Adrenal gland (tissue), 12 donors: ENCODE results near the gene FUT4. TPM values are rescaled to one million over a fixed set of nuclear protein-coding genes. Genes with fewer than 3 reads are reported as not detected.
"Not testable (repeated sequence)": the region's sequence is repeated elsewhere in the genome, so short reads cannot be mapped to it uniquely, and the experiment has no call there.

Experiments
- DNase-seq, 7 donors: peaks; one replicate each; pipeline ENCODE4 v3.0.0-alpha.2; 2019 to 2020
- H3K27ac ChIP-seq, 5 donors: fragments of 200-600 bp; sonication (generic) in 4 of 5; 1 replicate in 3 of 5; 2 replicates in 2 of 5; pipeline versions ENCODE4 v1.5.1 to v1.8.0; 2016 to 2020; ENCODE audit warnings: mild to moderate bottlenecking in 1 of 5
- H3K27me3 ChIP-seq: fragments of 200-600 bp; 2 replicates; pipeline ENCODE4 v1.8.0; 2021
- H3K36me3 ChIP-seq, 2 donors: fragments of 200-600 bp; replicated peaks in 1 of 2; 1 replicate in 1 of 2; 2 replicates in 1 of 2; pipeline versions ENCODE4 v1.5.1 to v1.8.0; 2018 to 2022
- H3K4me1 ChIP-seq, 2 donors: fragments of 200-600 bp; replicated peaks in 1 of 2; 1 replicate in 1 of 2; 2 replicates in 1 of 2; pipeline versions ENCODE4 v1.5.1 to v1.8.0; 2018 to 2021
- H3K4me3 ChIP-seq, 4 donors: fragments of 200-600 bp; sonication (generic) in 3 of 4; one replicate each; pipeline ENCODE4 v1.5.1; 2016 to 2018
- H3K9me3 ChIP-seq, 3 donors: fragments of 200-600 bp; sonication (generic) in 1 of 3; replicated peaks in 1 of 3; 1 replicate in 2 of 3; 2 replicates in 1 of 3; pipeline versions ENCODE4 v1.5.1 to v1.8.0; 2016 to 2021
- CTCF ChIP-seq, 6 experiments: fragments of 450-650 bp in 4 of 6; fragments of 200-600 bp in 2 of 6; sonication (generic) in 1 of 6; IDR thresholded peaks; 1 replicate in 5 of 6; 2 replicates in 1 of 6; pipeline versions ENCODE4 v1.5.1 to v1.8.0; 2016 to 2021; ENCODE audit warnings: antibody characterized with exemption in 6 of 6, mild to moderate bottlenecking in 2 of 6, moderate library complexity in 1 of 6
- POLR2A ChIP-seq, 2 donors: fragments of 450-650 bp; IDR thresholded peaks; one replicate each; pipeline ENCODE4 v1.6.1; 2017; ENCODE audit warnings: antibody characterized with exemption in 2 of 2, mild to moderate bottlenecking in 2 of 2, moderate library complexity in 1 of 2
- WGBS, 4 donors: extraction: QIAGEN DNeasy Blood & Tissue Kit in 2 of 4; methylation state at CpG; one replicate each; pipeline versions ENCODE4 v1.1.5 to v1.1.7; 2013 to 2017; 5-methylcytosine and 5-hydroxymethylcytosine counted together
- intact Hi-C, 2 donors: fragments of 100-400 bp; cut with DNase I; formaldehyde crosslinking; loops; one replicate each; pipeline versions ENCODE4 v1.14.1 to v1.15.0; 2022 to 2023
- polyA plus RNA-seq, 3 donors: library from polyadenylated mRNA; stranded (reverse); fragments of 200-250 nt in 2 of 3; fragments of 350-450 nt in 1 of 3; fragmentation: Illumina TruSeq in 1 of 3; extraction: RNeasy Lipid Tissue Mini Kit (QIAGEN cat#74804) in 1 of 3; gene quantifications; one replicate each; pipeline ENCODE4 v1.2.3, GENCODE V29; 2013 to 2014
- total RNA-seq, 9 donors: library from RNA; depleted of rRNA in 4 of 9; stranded (reverse); fragments of >200 nt in 4 of 9; fragments of 120-200 nt in 1 of 9; fragmentation: NEBNext Ultra II Directional in 1 of 9; extraction: Animal tissue kit (Norgen Biotek cat#: 25700) in 1 of 9; gene quantifications; one replicate each; pipeline versions ENCODE4 v1.1.0 to v1.2.4, GENCODE V29; 2013 to 2023
- donor health status: healthy with polysubstance abuse.
- donor health status: Bipolar disorder and iron deficiency.
- donor health status: DM: yes; HTN: yes; CAD: no.
- donor health status: DM: no; HTN: no; CAD: no.
- donor health status: DM: no; HTN: no; CAD: no.
- donor health status: DM: yes; HTN: yes; CAD: no.

The FUT4 gene
- total and polyA plus RNA-seq, 12 donors = 0.61 to 5.8 (median 3.4) TPM

GRCh38 chr11:94546886-94547285 lies 3.2 kb downstream of the FUT4 start:
- H3K27ac ChIP-seq = no peak overlapping the region
- intact Hi-C loops = no loop called here
- no peak overlapping the region for H3K4me3 ChIP-seq

GRCh38 chr11:94549146-94549545 lies 5.4 kb downstream of the FUT4 start:
- TF ChIP-seq CTCF (IDR thresholded peaks at IDR 0.05) = no peak
- TF ChIP-seq POLR2A (IDR thresholded peaks at IDR 0.05) = no peak
- DNase-seq = no peak
- Histone ChIP-seq H3K27me3 (no peaks in the 10 kb centered on the region), H3K27ac (no peak overlapping the region), H3K4me1 (peaks cover 6 to 28% of the 10 kb centered on the region in 2 donors), H3K9me3 (no peaks in the 10 kb centered on the region), H3K4me3 (no peak overlapping the region), H3K36me3 (no peaks in the 10 kb centered on the region)
- 80 to 92% (median 86%) methylated on average over 5 of the region's 5 CpGs for WGBS, 4 donors
- intact Hi-C loops = no loop called here

More at GRCh38 chr11:94546886-94547285, 3.2 kb downstream of the FUT4 start:
- no peak for TF ChIP-seq CTCF (IDR thresholded peaks at IDR 0.05)
- no peak for TF ChIP-seq POLR2A (IDR thresholded peaks at IDR 0.05)
- peaks cover 6 to 32% of the 10 kb centered on the region in 2 donors for H3K4me1 ChIP-seq
- H3K36me3 ChIP-seq = no peaks in the 10 kb centered on the region
- H3K9me3 ChIP-seq = no peaks in the 10 kb centered on the region
- no peak for DNase-seq
- no peaks in the 10 kb centered on the region for H3K27me3 ChIP-seq
- 83 to 100% (median 89%) methylated on average over 1 of the region's 1 CpG for WGBS, 4 donors

GRCh38 chr11:94550513-94550912 lies 6.8 kb downstream of the FUT4 start:
- DNase-seq = no peak
- 64 to 76% (median 73%) methylated on average over 4 of the region's 4 CpGs for WGBS, 4 donors
- no peak overlapping the region for H3K4me3 ChIP-seq
- TF ChIP-seq CTCF (IDR thresholded peaks at IDR 0.05) (no peak), POLR2A (IDR thresholded peaks at IDR 0.05) (no peak)
- H3K27me3 ChIP-seq = no peaks in the 10 kb centered on the region
- no peaks in the 10 kb centered on the region for H3K36me3 ChIP-seq
- no peak overlapping the region for H3K27ac ChIP-seq
- intact Hi-C loops = no loop called here
- no peaks in the 10 kb centered on the region for H3K9me3 ChIP-seq
- H3K4me1 ChIP-seq = peaks cover under 1 to 21% of the 10 kb centered on the region in 2 donors

- Histone ChIP-seq H3K27ac (no peak overlapping the region), H3K4me1 (no peaks in the 10 kb centered on the region), H3K9me3 (no peaks in the 10 kb centered on the region), H3K27me3 (no peaks in the 10 kb centered on the region), H3K4me3 (no peak overlapping the region), H3K36me3 (no peaks in the 10 kb centered on the region)
- intact Hi-C loops = no loop called here
- WGBS, 4 donors = 36 to 88% (median 60%) methylated on average over 1 of the region's 1 CpG
- TF ChIP-seq POLR2A (IDR thresholded peaks at IDR 0.05) = no peak
- no peak for TF ChIP-seq CTCF (IDR thresholded peaks at IDR 0.05)
- DNase-seq = no peak
Observed at GRCh38 chr11:94553938-94554337, 10.2 kb downstream of the FUT4 start.

- H3K4me1 ChIP-seq, intact Hi-C loops, H3K27me3 ChIP-seq, DNase-seq, H3K27ac ChIP-seq, H3K9me3 ChIP-seq, H3K36me3 ChIP-seq, H3K4me3 ChIP-seq: not testable (repeated sequence)
- WGBS, 4 donors = 88 to 93% (median 92%) methylated on average over 8 of the region's 8 CpGs
Observed at GRCh38 chr11:94555752-94556329, 12.1 kb downstream of the FUT4 start.
